Measurements from ENCODE around the gene FAM200A. TPM values are rescaled to one million over a fixed set of nuclear protein-coding genes. Genes with fewer than 3 reads are reported as not detected.

FAM200A gene
- total and polyA plus RNA-seq, 10 donors: 4.9 to 9.2 (median 5.7) TPM

GRCh38 chr7:99562114-99562784 is 10.3 kb upstream of the FAM200A start:
- H3K9me3 ChIP-seq: no peaks in the 10 kb centered on the region
- H3K27me3 ChIP-seq (replicated peaks in 1 of 7): no peaks in the 10 kb centered on the region
- H3K4me1 ChIP-seq: peaks cover 10 to 56% (median 32%) of the 10 kb centered on the region in 6 donors
- H3K36me3 ChIP-seq: peaks cover 0 to 73% (median 64%) of the 10 kb centered on the region in 6 donors
- DNase-seq: no peak
- 85 to 97% (median 93%) methylated on average over 9 of the region's 9 CpGs for WGBS, 5 donors
- H3K27ac ChIP-seq: no peak overlapping the region
- TF ChIP-seq POLR2AphosphoS5 (IDR thresholded peaks at IDR 0.05) (no peak), POLR2A (IDR thresholded peaks at IDR 0.05) (no peak)
- TF ChIP-seq, protein P1, sequence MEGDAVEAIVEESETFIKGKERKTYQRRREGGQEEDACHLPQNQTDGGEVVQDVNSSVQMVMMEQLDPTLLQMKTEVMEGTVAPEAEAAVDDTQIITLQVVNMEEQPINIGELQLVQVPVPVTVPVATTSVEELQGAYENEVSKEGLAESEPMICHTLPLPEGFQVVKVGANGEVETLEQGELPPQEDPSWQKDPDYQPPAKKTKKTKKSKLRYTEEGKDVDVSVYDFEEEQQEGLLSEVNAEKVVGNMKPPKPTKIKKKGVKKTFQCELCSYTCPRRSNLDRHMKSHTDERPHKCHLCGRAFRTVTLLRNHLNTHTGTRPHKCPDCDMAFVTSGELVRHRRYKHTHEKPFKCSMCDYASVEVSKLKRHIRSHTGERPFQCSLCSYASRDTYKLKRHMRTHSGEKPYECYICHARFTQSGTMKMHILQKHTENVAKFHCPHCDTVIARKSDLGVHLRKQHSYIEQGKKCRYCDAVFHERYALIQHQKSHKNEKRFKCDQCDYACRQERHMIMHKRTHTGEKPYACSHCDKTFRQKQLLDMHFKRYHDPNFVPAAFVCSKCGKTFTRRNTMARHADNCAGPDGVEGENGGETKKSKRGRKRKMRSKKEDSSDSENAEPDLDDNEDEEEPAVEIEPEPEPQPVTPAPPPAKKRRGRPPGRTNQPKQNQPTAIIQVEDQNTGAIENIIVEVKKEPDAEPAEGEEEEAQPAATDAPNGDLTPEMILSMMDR (IDR thresholded peaks at IDR 0.05 in 8 of 11, conservative IDR thresholded peaks at IDR 0.05 in 3 of 11): no peak
- no peak overlapping the region for H3K4me3 ChIP-seq
- intact Hi-C loops (cut with DNase I; ENCODE audit: low total_unique reads): no loop called here

GRCh38 chr7:99561737-99562051 is 9.8 kb upstream of the FAM200A start:
- TF ChIP-seq POLR2A (IDR thresholded peaks at IDR 0.05): no peak
- TF ChIP-seq POLR2AphosphoS5 (IDR thresholded peaks at IDR 0.05): no peak
- TF ChIP-seq, protein P1 (IDR thresholded peaks at IDR 0.05 in 8 of 11, conservative IDR thresholded peaks at IDR 0.05 in 3 of 11): no peak
- H3K36me3 ChIP-seq: peaks cover 0 to 71% (median 66%) of the 10 kb centered on the region in 6 donors
- DNase-seq: no peak
- H3K9me3 ChIP-seq: no peaks in the 10 kb centered on the region
- intact Hi-C loops (cut with DNase I; ENCODE audit: low total_unique reads): no loop called here
- peaks cover 14 to 62% (median 38%) of the 10 kb centered on the region in 6 donors for H3K4me1 ChIP-seq
- no peak overlapping the region for H3K4me3 ChIP-seq
- 85 to 100% (median 97%) methylated on average over 2 of the region's 2 CpGs for WGBS, 5 donors
- no peaks in the 10 kb centered on the region for H3K27me3 ChIP-seq (replicated peaks in 1 of 7)
- H3K27ac ChIP-seq: no peak overlapping the region

DNA sequence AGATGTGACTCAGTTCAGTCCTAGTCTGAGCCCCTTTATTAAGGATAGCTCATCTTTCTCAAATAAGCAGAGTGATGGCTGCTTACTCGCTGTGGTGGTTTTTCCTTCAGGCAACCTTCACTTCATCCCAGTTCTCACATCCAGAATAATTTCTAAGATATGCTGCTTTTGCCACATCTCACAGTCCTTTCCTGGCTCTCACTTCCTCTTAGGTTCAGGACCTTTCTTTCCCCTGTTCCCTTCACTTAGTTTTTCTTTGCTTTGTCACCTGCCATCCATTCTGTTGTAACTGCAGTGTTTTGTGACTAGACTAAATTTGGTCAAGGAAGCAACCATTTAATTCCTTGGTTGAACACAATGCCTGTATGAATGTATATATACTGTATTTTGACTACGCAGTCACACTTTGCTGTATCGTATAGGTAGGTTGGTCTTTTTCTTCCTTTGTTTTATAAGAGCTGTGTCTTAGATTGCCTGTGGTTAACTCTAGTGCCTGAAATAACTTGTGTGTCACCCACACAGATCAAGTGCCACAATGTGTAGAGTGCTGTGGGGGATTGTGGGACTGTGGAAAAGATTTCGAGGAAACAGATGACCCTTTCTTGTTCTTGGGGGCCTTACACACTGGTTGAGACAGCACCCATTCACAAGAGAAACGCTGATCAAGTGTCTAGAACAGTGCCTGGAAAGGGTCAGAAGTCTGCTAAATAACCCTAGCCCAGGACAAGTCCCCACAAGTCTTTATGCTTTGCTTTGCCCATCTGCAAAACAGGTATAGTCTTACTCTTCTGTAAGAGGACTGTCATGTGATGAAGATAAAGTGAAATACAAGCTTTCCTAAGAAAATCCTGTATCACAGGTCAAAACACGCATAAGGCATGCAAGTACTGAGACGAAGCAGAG is 9.2 kb upstream of the FAM200A start:
- peaks cover 19 to 68% (median 44%) of the 10 kb centered on the region in 6 donors for H3K4me1 ChIP-seq
- WGBS, 5 donors: 90 to 96% (median 93%) methylated on average over 7 of the region's 7 CpGs
- TF ChIP-seq POLR2AphosphoS5 (IDR thresholded peaks at IDR 0.05) (no peak), POLR2A (IDR thresholded peaks at IDR 0.05) (no peak)
- TF ChIP-seq, protein P1 (IDR thresholded peaks at IDR 0.05 in 8 of 11, conservative IDR thresholded peaks at IDR 0.05 in 3 of 11): no peak
- no peaks in the 10 kb centered on the region for H3K27me3 ChIP-seq (replicated peaks in 1 of 7)
- H3K9me3 ChIP-seq: no peaks in the 10 kb centered on the region
- no peak overlapping the region for H3K4me3 ChIP-seq
- peaks cover 0 to 71% (median 62%) of the 10 kb centered on the region in 6 donors for H3K36me3 ChIP-seq
- DNase-seq: no peak
- intact Hi-C loops (cut with DNase I; ENCODE audit: low total_unique reads): no loop called here
- H3K27ac ChIP-seq: no peak overlapping the region
